Stimulated activated CD8-positive, alpha-beta memory T cell treated with anti-CD3 and anti-CD28 coated beads, Interleukin-15, amount 100 ng/mL, for 1 hour (primary cell): ENCODE data around the gene C9orf78.
"Not testable (repeated sequence)": the region's sequence is repeated elsewhere in the genome, so short reads cannot be mapped to it uniquely, and the experiment has no call there.

Experiments used
- DNase-seq: peaks from one replicate; pipeline ENCODE4 v3.0.0-alpha.2; 2020; ENCODE audit warnings: low read depth

The C9orf78 gene

DNA sequence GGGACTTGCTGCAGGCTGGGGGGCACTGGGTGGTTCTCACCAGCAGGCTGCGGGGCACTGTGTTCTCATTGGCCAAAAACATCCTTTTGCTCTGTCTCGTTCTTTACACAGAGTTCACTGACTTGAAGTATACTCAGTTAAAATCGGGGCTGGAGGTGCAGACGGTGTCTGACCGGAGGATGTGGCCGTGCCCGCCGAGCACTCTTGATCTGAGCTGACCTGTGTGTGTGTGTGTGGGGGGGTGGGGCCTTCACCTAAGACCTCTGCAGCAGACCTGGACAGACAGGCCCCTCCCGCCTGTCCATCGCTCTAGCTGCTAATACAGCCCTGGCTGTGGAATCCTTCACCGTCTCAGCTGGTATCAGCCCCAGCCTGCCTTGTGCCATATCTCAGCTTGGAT, 25.0 kb downstream of the C9orf78 start:
- DNase-seq = no peak

- no peak for DNase-seq
Measured at GRCh38 chr9:129809346-129809745, 25.7 kb downstream of the C9orf78 start.

DNA sequence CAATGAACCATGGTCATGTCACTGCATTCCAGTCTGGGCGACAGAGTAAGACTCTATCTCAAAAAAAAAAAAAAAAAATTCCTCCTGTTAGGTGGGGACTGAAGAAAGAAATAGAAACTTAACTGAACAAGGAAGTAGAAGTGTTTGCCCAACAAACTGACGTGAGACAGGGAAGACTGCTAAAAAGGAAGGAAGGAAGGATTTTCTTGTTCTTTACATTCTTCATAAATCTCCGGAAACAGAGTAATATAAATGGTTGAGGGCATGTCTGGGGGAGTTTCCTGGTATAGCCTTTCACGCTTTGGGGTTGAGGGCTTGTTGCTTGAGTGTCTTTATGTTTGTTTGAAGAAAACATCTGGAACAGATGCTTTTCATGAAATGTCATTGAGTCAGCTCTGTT, 29.0 kb downstream of the C9orf78 start:
- DNase-seq = no peak

DNA sequence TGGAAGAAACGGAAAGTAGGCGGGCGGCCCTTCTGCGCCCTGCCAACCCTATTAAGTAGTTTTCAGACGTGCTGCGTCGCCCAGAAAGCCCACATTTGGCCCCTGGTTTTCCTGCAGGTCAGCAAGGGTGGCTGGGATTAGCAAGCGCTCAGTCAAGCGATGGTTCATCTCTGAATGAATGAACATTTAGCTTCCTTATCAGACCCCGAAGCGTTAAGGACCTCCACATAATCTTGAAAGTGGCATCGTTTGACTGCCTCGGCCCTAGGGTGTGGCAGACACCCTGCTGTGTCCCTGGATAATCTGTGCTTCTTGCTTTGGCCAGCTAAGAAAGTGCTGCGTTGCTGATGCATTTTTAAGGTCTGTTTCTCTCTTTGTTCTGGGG, 31.4 kb downstream of the C9orf78 start:
- DNase-seq = no peak

DNA sequence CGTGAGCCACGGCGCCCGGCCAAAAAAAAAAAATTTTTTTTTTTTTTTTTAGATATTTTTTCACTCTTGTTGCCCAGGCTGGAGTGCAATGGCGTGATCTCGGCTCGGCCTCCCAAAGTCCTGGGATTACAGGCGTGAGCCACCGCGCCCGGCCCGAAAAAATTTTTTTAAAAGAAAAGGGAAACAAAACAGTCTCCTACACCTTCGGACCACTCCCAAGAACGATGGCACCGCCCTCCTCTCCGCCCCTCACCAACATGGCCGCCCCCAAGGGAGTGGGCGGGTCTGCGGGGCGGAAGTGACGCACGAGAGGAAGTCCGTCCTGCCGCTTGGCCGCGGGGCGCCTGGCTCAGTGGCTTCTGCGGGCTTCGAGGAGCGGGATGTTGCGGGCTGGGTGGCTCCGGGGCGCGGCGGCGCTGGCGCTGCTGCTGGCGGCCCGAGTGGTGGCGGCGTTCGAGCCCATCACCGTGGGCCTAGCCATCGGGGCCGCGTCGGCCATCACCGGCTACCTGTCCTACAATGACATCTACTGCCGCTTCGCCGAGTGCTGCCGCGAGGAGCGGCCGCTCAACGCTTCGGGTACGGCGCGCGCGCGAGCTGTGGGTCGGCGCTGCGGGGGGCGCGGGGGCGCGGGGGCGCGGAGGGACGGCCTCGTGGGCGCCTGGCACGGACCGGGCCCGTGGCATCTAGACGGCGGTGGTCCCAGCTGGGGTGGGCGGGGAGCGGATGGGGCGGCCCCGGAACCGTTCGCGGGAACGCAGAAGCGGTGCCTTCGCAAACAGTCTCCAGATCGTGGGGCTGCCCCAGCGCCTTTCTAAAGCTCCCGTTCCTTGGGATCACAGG, 32.0 kb downstream of the C9orf78 start, which contains the start of gene TOR1B:
TSS of gene TOR1B (plus strand) at position 352 of the 843 bp plus-strand sequence. CDS start at position 381, 29 bp downstream.
- DNase-seq = peak; percentile 91

DNA sequence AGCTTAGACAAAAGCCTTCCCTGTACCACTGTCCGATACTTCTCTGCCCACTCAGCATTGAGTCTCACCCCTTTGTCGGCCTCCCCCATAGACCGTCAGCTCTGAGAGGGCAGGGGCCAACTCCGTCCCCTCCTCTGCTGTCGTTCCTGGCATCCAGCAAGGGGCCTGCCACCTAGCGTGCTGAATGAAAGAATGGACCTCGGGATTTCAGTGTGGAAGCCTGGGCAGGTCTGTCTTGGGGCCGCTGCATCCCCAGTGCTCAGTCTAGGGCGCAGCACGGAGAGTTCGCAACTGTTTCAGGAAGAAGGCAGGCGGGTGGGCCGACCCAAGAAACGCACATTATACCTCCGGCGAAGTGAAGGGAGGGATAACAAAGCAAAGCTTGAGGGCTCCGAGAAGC, 33.6 kb downstream of the C9orf78 start:
- no peak for DNase-seq

- no peak for DNase-seq
Measured at GRCh38 chr9:129798973-129799372, 36.1 kb downstream of the C9orf78 start.

- DNase-seq = not testable (repeated sequence)
Measured at GRCh38 chr9:129796029-129796428, 39.0 kb downstream of the C9orf78 start.

- DNase-seq = no peak
Measured at GRCh38 chr9:129794549-129794948, 40.5 kb downstream of the C9orf78 start.

GRCh38 chr9:129786481-129786880, 48.6 kb downstream of the C9orf78 start:
- DNase-seq = no peak

- no peak for DNase-seq
Measured at GRCh38 chr9:129785866-129786265, 49.2 kb downstream of the C9orf78 start.

DNA sequence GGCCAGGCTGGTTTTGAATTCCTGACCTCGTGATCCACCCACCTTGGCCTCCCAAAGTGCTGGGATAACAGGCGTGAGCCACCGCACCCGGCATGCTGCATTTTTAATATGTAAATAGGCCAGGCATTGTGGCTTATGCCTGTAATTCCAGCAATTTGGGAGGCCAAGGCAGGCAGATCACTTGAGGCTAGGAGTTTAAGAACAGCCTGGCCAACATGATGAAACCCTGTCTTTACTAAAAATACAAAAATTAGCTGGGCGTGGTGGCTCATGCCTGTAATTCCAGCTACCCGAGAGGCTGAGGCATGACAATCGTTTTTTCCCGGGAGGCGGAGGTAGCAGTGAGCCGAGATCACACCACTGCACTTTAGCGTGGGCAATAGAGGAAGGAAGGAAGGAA, 50.1 kb downstream of the C9orf78 start:
- not testable (repeated sequence) for DNase-seq

DNA sequence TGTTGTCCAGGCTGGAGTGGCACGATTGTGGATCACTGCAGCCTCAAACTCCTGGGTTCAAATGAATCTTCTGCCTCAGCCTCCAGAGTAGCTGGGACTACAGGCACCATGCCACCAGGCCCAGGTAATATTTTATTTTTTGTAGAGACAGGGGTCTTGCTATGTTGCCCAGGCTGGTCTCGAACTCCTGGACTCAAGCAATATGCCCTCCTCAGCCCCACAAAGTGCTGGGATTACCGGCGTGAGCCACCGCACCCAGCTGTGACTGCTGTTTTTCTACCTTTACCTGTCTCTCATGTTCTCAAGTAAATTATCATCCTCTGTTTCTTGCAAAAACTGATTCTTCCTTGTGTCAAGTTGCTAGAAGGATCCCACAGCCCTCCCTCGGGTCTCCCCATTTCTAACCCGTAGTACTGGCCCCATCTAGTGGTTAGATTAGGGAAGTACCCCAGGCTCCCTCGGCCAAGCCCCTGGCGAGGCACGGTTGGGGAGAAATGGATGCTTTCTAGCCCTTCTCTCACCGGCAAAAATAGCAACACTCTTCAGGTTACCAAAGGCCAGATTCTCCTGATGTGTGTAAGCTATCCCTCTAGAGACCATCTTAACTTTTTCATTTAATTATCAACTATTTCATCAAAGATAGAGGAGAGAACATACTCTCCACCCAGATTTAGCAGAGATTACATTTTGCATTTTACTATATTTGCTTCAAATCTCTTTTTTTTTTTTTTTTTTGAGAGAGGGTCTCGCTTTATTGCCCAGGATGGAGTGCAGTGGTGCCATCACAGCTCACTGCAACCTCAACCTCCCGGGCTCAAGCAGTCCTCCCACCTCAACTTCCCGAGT, 51.3 kb downstream of the C9orf78 start:
- peak; percentile 62 for DNase-seq

GRCh38 chr9:129781981-129782380, 53.1 kb downstream of the C9orf78 start:
- no peak for DNase-seq

DNA sequence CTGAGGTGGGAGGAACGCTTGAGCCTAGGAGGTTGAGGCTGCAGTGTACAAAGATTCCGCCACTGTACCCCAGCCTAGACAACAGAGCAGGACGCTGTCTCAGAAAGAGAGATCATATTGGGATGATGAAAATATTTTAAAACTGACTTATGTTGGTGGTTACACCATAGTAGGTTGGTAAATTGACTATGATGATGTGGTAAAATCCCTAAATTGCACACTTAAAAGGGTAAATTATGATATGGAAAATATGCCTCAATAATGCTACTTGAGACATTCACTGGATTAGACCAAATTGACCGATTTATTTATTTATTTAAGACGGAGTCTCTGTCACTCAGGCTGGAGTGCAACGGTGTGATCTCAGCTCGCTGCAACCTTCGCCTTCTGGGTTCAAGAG, 53.9 kb downstream of the C9orf78 start:
- no peak for DNase-seq

DNA sequence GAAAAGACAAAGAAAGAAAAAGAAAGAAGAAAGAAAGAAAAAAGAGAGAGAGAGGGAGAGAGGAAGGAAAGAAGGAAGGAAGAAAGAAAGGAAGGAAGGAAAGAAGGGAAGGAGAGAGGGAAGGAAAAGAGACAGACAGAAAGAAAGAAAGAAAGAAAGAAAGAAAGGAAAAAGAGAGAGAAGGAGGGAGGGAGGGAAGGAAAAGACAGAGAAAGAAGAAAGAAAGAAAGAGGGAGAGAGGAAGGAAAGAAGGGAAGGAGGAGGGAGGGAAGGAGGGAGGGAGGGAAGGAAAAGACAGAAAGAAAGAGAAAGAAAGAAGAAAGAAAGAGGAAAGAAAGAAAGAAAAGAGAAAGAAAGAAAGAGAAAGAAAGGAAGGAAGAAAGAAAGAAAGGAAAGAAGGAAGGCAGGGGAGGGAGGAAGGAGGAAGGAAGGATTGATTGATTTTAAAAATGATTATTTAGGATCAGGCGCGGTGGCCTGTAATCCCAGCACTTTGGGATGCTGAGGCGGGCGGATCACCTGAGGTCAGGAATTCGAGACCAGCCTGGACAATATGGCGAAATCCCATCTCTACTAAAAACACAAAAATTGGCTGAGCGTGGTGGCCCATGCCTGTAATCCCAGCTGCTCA, 55.4 kb downstream of the C9orf78 start:
- no peak for DNase-seq

DNA sequence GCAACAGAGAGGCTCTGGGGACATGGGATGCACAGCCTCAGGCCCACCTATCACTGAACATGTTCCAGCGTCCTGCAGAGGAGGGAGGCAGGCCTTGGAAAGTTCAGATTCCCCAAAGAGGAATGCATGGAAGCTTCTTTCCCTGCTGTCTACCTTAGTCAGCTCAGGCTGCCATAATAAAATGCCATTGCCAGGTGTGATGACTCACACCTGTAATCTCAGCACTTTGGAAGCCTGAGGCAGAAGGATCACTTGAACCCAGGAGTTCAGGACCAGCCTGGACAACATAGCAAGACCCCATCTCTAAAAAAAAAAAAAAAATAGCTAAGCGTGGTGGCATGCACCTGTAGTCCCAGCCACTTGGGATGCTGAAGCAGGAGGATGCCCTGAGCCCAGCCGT, 56.6 kb downstream of the C9orf78 start:
- DNase-seq = no peak

DNA sequence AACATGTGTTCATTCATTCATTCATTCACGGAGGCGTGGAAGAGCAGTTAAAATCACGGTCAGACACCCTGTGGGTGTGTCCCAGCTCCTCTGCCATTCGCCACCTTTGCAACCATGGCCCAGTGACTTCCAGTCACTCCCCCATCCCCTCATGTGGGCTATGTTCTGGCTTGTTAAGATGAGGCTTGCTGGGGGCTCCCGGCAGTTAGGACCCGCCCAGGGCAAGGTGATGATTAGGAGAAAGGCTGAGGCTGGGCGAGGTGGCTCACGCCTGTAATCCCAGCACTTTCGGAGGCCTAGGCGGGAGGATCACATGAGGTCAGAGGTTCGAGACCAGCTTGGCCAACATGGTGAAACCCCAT, 57.3 kb downstream of the C9orf78 start:
- DNase-seq = no peak
